Aorta (tissue), 5 donors: ENCODE data around the gene MIPOL1. TPM values are rescaled to one million over a fixed set of nuclear protein-coding genes. Genes with fewer than 3 reads are reported as not detected.
"Not testable (repeated sequence)": the region's sequence is repeated elsewhere in the genome, so short reads cannot be mapped to it uniquely, and the experiment has no call there.

ENCODE experiments used
- ATAC-seq: fragments of 200-7000 bp; cut with Tn5 transposase; one replicate; pipeline ENCODE4 v1.9.1; 2022; ENCODE audit warnings: moderate library complexity; ENCODE audit not compliant: low FRiP score
- DNase-seq, 2 donors: peaks; one replicate each; pipeline ENCODE4 v3.0.0-alpha.2; 2020
- H3K27ac ChIP-seq, 2 donors: one replicate each; pipeline ENCODE4 v1.5.1; 2013; ENCODE audit warnings: low read length in 2 of 2, mild to moderate bottlenecking in 2 of 2, moderate library complexity in 2 of 2, control low read depth in 1 of 2, inconsistent platforms in 1 of 2, low read depth in 1 of 2
- H3K27me3 ChIP-seq, 2 donors: one replicate each; pipeline ENCODE4 v1.6.1; 2013; ENCODE audit warnings: control low read depth in 1 of 2, low read length in 1 of 2, mild to moderate bottlenecking in 1 of 2, moderate library complexity in 1 of 2; ENCODE audit not compliant: insufficient read depth in 2 of 2, control insufficient read depth in 1 of 2
- H3K36me3 ChIP-seq, 2 donors: one replicate each; pipeline ENCODE4 v1.6.1; 2013; ENCODE audit warnings: control low read depth in 1 of 2, low read length in 1 of 2, mild to moderate bottlenecking in 1 of 2; ENCODE audit not compliant: insufficient read depth in 2 of 2, control insufficient read depth in 1 of 2
- H3K4me1 ChIP-seq, 2 donors: one replicate each; pipeline ENCODE4 v1.6.1; 2013; ENCODE audit warnings: low read length in 2 of 2, control low read depth in 1 of 2, mild to moderate bottlenecking in 1 of 2, moderate library complexity in 1 of 2; ENCODE audit not compliant: insufficient read depth in 2 of 2, control insufficient read depth in 1 of 2
- H3K4me3 ChIP-seq, 2 donors: one replicate each; pipeline ENCODE4 v1.5.1; 2013; ENCODE audit warnings: low read length in 2 of 2, control low read depth in 1 of 2, mild to moderate bottlenecking in 1 of 2
- H3K9me3 ChIP-seq: one replicate; pipeline ENCODE4 v1.6.1; 2013; ENCODE audit warnings: mild to moderate bottlenecking, low read length; ENCODE audit not compliant: control insufficient read depth
- WGBS, 2 donors: extraction: QIAGEN DNeasy Blood & Tissue Kit; methylation state at CpG; one replicate each; pipeline ENCODE4 v1.1.7; 2013; 5-methylcytosine and 5-hydroxymethylcytosine counted together
- intact Hi-C, 2 donors: fragments of 100-400 bp; cut with DNase I; formaldehyde crosslinking; loops; one replicate each; pipeline versions ENCODE4 v1.14.2 to v1.15.0; 2022
- polyA plus RNA-seq, 2 donors: library from polyadenylated mRNA; stranded (reverse); fragments of 200-250 nt; gene quantifications; one replicate each; pipeline ENCODE4 v1.2.3, GENCODE V29; 2013
- total RNA-seq, 2 donors: library from RNA; stranded (reverse); fragmentation: NEBNext Ultra II Directional; extraction: Animal tissue kit (Norgen Biotek cat#: 25700); gene quantifications; one replicate each; pipeline ENCODE4 v1.2.1, GENCODE V29; 2021
- donor health status: healthy with polysubstance abuse.
- donor health status: Bipolar disorder and iron deficiency.
- donor health status: DM: no; HTN: no; CAD: no.
- donor health status: DM: no; HTN: no; CAD: no.
- donor health status: DM: yes; HTN: yes; CAD: no.

Gene MIPOL1
- total and polyA plus RNA-seq, 4 donors: 3.4 to 20.6 (median 11.9) TPM

DNA sequence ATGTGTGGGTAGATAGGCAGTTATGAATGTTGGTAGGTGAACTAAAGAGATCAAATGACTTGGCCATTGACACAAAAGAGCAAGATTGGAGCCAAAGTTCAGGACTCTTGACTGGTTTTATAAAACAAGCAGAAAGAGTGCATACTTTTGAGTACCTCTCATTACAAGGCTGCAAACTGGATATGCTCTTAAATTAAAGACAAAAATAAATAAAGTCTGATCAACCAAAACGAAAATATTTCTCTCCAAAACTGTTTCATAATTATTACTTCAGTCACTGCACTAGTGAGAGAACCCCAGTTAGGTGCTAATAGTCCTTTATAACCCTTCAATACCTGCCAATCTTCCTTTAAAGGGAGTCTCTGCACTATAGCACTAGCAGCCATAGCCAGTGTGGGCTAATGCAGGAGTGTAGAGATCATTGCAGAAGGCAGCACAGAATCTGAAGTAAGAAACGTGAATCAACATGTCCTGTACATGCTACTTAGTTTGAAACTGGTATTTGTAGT, 250.2 kb downstream of the MIPOL1 start:
- Histone ChIP-seq H3K36me3 (no peaks in the 10 kb centered on the region), H3K9me3 (no peaks in the 10 kb centered on the region), H3K4me1 (no peaks in the 10 kb centered on the region), H3K27me3 (no peaks in the 10 kb centered on the region), H3K4me3 (no peak overlapping the region), H3K27ac (no peak overlapping the region)
- DNase-seq (no peak), ATAC-seq (no peak)
- intact Hi-C loops: no loop called here
- WGBS, 2 donors: 49 to 56% methylated on average over 2 of the region's 2 CpGs

DNA sequence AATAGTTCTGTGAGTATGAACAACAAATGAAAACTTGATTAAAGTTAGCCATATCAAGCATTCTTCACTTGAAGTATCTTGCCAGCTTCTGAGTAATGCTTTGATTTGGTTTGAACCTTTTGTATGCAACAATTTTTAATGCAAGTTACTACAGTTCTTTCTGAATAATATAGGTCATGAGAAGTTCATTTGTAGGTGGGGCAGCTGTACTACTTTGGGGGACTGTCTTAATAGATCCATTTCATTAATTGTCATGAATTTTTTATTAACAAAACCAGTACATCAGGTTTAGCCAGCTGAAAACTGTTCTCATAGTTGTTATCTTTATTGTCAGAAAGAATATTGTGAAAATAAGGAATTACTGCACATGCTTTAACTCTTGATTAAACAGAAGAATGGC, 254.6 kb downstream of the MIPOL1 start:
- ATAC-seq: no peak
- Histone ChIP-seq H3K27ac (no peak overlapping the region), H3K4me1 (no peaks in the 10 kb centered on the region), H3K27me3 (no peaks in the 10 kb centered on the region), H3K36me3 (no peaks in the 10 kb centered on the region), H3K9me3 (no peaks in the 10 kb centered on the region), H3K4me3 (no peak overlapping the region)
- no peak for DNase-seq
- intact Hi-C loops: no loop called here

DNA sequence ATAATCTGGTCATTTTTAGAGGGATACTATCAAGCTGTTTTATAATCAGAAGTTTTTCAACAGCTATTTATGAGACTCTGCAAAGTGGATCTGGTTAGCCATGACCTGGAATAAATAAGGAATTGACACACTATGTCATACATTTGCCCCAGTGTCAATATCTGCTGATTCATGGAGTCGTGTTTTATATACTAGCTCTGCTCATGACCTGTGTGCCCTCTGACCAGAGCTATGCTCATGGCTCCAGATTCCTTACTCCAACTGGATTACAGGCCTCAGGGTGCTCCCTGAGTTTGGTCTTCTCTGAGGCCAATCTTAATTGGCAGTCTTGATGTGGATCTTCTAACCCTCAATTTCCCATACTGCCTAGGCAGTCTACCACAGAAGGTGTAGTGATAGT, 256.2 kb downstream of the MIPOL1 start:
- Histone ChIP-seq H3K4me3 (no peak overlapping the region), H3K27ac (no peak overlapping the region), H3K4me1 (no peaks in the 10 kb centered on the region), H3K9me3 (no peaks in the 10 kb centered on the region), H3K36me3 (no peaks in the 10 kb centered on the region), H3K27me3 (no peaks in the 10 kb centered on the region)
- no peak for ATAC-seq
- 87 to 90% methylated on average over 1 of the region's 1 CpG for WGBS, 2 donors
- DNase-seq: no peak
- intact Hi-C loops: no loop called here

DNA sequence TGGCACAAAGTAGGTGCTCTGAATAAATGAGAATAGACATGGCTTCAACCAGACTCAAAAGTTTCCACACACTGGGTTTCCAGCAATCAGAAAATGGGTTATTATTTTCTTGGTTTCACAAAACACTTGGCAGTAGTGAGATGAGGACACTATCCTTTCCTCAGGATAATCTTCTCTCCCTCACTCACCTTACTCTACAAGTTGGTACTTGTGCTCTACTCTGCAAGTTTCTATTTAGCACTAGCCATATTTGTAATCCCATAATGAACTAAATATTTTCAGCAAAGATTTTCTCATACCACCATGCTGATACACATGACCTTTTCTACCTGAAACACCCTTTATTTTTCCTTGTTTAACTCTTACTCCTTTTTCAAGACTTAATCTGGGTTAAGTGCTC, 259.6 kb downstream of the MIPOL1 start:
- H3K36me3 ChIP-seq: no peaks in the 10 kb centered on the region
- no peaks in the 10 kb centered on the region for H3K9me3 ChIP-seq
- no peaks in the 10 kb centered on the region for H3K4me1 ChIP-seq
- no peak for ATAC-seq
- DNase-seq: no peak
- intact Hi-C loops: no loop called here
- H3K4me3 ChIP-seq: no peak overlapping the region
- no peaks in the 10 kb centered on the region for H3K27me3 ChIP-seq
- no peak overlapping the region for H3K27ac ChIP-seq

DNA sequence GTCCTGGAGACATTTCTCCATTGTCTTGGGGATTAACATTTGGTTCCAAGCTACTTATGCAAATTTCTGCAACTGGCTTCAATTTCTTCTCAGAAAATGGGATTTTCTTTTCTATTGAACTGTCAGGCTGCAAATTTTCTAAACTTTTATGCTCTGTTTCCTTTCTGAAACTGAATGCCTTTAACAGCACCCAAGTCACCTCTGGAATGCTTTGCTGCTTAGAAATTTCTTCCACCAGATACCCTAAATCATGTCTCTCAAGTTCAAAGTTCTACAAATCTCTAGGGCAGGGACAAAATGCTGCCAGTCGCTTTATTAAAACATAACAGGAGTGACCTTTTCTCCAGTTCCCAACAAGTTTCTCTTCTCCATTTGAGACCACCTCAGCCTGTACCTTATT, 264.7 kb downstream of the MIPOL1 start:
- H3K4me1 ChIP-seq, H3K27me3 ChIP-seq, H3K27ac ChIP-seq, ATAC-seq, H3K9me3 ChIP-seq, H3K4me3 ChIP-seq, DNase-seq, H3K36me3 ChIP-seq, intact Hi-C loops: not testable (repeated sequence)
- WGBS, 2 donors: 69 to 89% methylated on average over 1 of the region's 1 CpG

DNA sequence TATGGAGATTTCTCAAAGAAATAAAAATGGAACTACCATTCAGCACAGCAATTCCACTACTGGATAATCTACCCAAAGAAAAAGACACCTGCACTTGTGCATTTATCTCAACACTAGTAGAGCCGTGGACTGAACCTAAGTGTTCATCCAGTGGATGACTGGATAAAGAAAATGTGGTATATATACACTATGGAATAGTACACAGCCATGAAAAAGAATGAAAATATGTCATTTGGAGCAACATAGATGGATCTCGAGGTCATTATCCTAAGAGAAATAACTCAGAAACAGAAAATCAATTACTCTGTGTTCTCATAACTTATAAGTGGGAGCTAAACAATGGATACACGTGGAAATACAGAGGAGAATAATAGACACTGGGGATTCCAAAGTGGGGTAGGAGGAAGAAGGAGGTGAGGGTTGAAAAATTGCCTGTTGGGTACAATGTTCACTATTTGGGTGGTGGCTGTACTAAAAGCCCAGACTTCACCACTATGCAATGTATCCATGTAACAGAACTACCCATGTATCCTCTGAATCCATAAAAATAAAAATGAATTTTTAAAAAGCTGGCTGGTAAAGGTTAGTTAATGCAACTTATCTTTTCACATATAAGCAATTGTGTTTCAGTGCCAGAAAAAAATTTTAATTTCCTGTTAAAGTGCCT, 266.6 kb downstream of the MIPOL1 start:
- Histone ChIP-seq H3K4me1 (no peaks in the 10 kb centered on the region), H3K27me3 (no peaks in the 10 kb centered on the region), H3K4me3 (no peak overlapping the region), H3K27ac (no peak overlapping the region), H3K36me3 (no peaks in the 10 kb centered on the region), H3K9me3 (no peaks in the 10 kb centered on the region)
- intact Hi-C loops: no loop called here
- no peak for ATAC-seq
- DNase-seq: no peak
- WGBS, 2 donors: 95 to 99% methylated on average over 3 of the region's 3 CpGs

DNA sequence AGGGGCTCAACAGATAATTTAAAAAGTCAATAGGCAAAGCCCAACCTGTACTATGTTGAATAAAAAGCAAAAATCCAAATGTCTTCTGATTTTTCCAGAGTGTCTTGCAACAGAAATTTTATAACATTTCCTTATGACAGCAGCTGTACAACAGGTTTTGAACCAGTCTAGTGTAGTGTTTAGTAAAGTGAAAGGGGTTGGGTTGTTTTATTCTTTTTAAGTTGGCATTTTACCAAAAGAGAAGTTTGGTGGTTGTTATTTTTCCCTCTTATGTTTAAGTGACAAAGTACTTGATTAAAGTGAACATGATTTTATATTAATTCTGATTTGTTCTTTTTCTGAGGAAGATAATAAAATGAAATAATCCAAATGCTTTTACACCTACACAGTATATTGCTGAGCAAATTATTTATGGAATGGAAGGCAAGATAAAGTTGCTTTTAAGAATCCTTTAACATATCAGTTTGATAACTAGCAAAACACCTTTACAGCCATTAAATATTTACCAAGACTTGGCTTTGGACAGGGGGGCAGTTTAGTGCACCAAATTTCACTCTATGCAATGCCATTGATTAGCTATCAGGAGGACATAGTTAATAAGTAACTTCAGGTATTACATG, 268.4 kb downstream of the MIPOL1 start:
- H3K27ac ChIP-seq: no peak overlapping the region
- intact Hi-C loops: no loop called here
- no peak for DNase-seq
- ATAC-seq: no peak
- H3K27me3 ChIP-seq: no peaks in the 10 kb centered on the region
- H3K4me1 ChIP-seq: no peaks in the 10 kb centered on the region
- H3K4me3 ChIP-seq: no peak overlapping the region
- no peaks in the 10 kb centered on the region for H3K36me3 ChIP-seq
- no peaks in the 10 kb centered on the region for H3K9me3 ChIP-seq

DNA sequence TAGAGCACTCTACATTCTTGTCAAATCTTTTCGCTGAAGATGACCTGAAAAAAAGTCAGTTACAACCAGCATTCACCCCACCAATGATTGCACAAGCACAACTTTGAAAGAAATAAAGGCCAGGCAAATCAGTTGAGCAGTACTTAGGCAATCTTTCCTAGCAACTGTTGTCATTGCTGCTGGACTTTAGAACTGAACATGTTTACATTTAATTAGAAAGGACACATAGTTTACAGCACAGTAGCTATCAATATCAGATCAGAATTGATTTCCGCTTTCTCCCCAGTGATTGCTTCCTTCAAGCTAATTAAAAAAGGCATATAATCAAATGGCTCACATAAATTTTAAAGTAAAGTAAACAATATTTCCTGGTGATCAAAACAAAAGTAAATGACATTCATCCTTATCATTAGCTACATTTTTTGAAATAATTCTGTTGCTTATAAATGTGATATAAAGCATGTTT, 268.9 kb downstream of the MIPOL1 start:
- intact Hi-C loops: no loop called here
- no peak for ATAC-seq

DNA sequence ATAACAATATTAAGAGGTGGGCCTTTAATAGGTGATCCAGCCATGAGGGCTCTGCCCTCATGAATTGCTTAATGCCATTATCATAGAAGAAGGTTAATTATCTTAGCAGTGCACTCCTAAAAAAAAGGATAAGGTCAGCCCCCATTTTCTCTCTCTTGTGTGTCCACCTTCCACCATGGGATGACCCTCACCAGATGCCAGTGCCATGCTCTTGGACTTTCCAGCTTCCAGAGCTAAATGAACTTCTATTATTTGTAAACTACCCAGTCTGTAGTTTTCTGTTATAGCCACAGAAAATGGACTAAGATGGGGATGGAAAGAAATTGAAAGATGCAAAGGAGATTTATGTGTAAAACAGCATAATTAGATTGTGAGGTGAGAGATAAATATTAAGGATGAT, 271.9 kb downstream of the MIPOL1 start:
- Histone ChIP-seq H3K36me3 (no peaks in the 10 kb centered on the region), H3K9me3 (no peaks in the 10 kb centered on the region), H3K27me3 (no peaks in the 10 kb centered on the region), H3K27ac (no peak overlapping the region), H3K4me1 (no peaks in the 10 kb centered on the region), H3K4me3 (no peak overlapping the region)
- intact Hi-C loops: no loop called here
- no peak for ATAC-seq
- no peak for DNase-seq

More for the DNA sequence above, 268.9 kb downstream of the MIPOL1 start:
- no peaks in the 10 kb centered on the region for H3K9me3 ChIP-seq
- no peaks in the 10 kb centered on the region for H3K36me3 ChIP-seq
- 82 to 88% methylated on average over 2 of the region's 2 CpGs for WGBS, 2 donors
- no peak overlapping the region for H3K4me3 ChIP-seq
- H3K27me3 ChIP-seq: no peaks in the 10 kb centered on the region
- H3K4me1 ChIP-seq: no peaks in the 10 kb centered on the region
- DNase-seq: no peak
- H3K27ac ChIP-seq: no peak overlapping the region
